ENCODE data around the gene EFCAB7.

- TF ChIP-seq CTCF (IDR thresholded peaks at IDR 0.05 in 4 of 5, conservative IDR thresholded peaks at IDR 0.05 in 1 of 5): no peak
- TF ChIP-seq POLR2A (IDR thresholded peaks at IDR 0.05): no peak
Observed at GRCh38 chr1:63612971-63613370, 89.6 kb downstream of the EFCAB7 start.

Data from gastrocnemius medialis (tissue), 4 donors.